Esophagus squamous epithelium (tissue), 4 donors: Measurements from ENCODE around the gene QRICH2.

Experiments
- CTCF ChIP-seq, 6 experiments: fragments of 450-650 bp in 4 of 6; fragments of 200-600 bp in 2 of 6; sonication (generic) in 2 of 6; IDR thresholded peaks; one replicate each; pipeline ENCODE4 v1.5.1; 2016 to 2019; ENCODE audit warnings: antibody characterized with exemption in 6 of 6, mild to moderate bottlenecking in 4 of 6, moderate library complexity in 4 of 6
- POLR2A ChIP-seq, 4 donors: fragments of 450-650 bp; IDR thresholded peaks; one replicate each; pipeline ENCODE4 v1.6.1; 2017; ENCODE audit warnings: antibody characterized with exemption in 4 of 4, mild to moderate bottlenecking in 4 of 4, moderate library complexity in 3 of 4

GRCh38 chr17:76253841-76254240, 54.2 kb downstream of the QRICH2 start:
- TF ChIP-seq CTCF (IDR thresholded peaks at IDR 0.05) (no peak), POLR2A (IDR thresholded peaks at IDR 0.05) (no peak)
